ENCODE measurements around the gene MDM2. TPM values are rescaled to one million over a fixed set of nuclear protein-coding genes. Genes with fewer than 3 reads are reported as not detected.

The MDM2 gene
- total and polyA plus RNA-seq, 10 of the 15 experiments (the other 5 are each of a cell fraction or from before 2014, with no cell fraction given), result 48.2 to 174 (median 85.0) TPM

DNA sequence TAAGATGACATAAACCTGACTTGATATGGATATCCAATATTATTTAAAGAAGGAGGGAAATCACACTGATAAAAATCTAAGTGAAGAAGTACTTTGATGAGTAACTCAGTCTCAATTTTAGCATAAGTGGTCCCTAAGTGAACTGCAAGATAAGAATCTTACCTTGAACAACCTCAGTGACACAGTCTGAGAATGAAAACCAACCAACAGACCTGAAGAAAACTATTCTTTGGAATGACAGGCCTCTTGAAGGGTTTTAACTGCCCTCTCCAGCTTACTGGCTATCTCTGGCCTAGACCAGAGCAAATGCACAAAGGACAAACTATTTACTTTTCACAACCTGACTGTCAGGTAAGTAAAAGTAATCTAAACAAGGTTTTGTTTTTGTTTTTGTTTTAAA, 80.3 kb downstream of the MDM2 start (continued):
- TF ChIP-seq ZNF24 (IDR thresholded peaks at IDR 0.05), result no peak

DNA sequence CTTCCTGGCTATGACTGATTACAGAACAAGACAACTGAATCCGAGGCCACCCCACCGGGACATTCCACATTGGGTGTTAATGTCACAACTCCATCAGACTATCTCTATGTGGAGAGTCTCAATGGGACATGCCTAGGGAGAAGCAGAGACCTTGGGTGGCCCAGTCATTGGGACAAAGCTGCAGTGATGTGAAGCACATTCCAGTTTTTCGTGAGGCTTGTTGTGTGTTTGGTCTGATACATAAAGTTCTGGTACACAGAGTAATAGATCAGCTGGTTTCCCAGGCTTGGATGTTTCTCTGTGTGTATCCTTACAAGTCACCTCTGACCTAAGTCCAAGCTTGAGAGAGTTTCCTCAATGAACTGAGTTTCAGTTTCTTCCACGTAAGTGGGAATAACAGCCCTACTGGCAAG, 82.7 kb downstream of the MDM2 start:
- Histone ChIP-seq H3K27ac (ENCODE audit: control insufficient read depth, insufficient read depth) (no peak overlapping the region), H3K79me2 (ENCODE audit: control insufficient read depth, insufficient read depth, low read length) (no peaks in the 10 kb centered on the region), H3K9ac (ENCODE audit: control insufficient read depth, insufficient read depth, low read length) (no peak overlapping the region), H3K9me3 (replicated peaks; ENCODE audit: control insufficient read depth, insufficient read depth, low read length) (no peaks in the 10 kb centered on the region), H3K36me3 (ENCODE audit: control insufficient read depth in 2 of 2, insufficient read depth in 2 of 2, low read length in 1 of 2) (no peaks in the 10 kb centered on the region), H3K4me3 (no peak overlapping the region), H3K4me2 (ENCODE audit: control insufficient read depth, insufficient read depth) (no peak overlapping the region), H4K20me1 (ENCODE audit: control insufficient read depth, insufficient read depth) (no peaks in the 10 kb centered on the region), H3K27me3 (replicated peaks in 1 of 2; ENCODE audit: control insufficient read depth in 2 of 2, insufficient read depth in 2 of 2, low read length in 1 of 2) (no peaks in the 10 kb centered on the region), H3K4me1 (ENCODE audit: control insufficient read depth, insufficient read depth, low read length) (no peaks in the 10 kb centered on the region), H2AFZ (ENCODE audit: control insufficient read depth, low read depth, low read length) (no peak overlapping the region)
- ATAC-seq, result no peak
- POLR2A ChIA-PET, result no interaction called here
- in situ Hi-C loops (cut with MboI) (no loop called here), intact Hi-C loops (cut with micrococcal nuclease; ENCODE audit: unreplicated experiment) (no loop called here)
- RAD21 ChIA-PET (ENCODE audit: unreplicated experiment), result no interaction called here
- SMC1A ChIA-PET (ENCODE audit: uncharacterized antibody, unreplicated experiment), result no interaction called here
- FAIRE-seq, result no peak
- no peak for DNase-seq (ENCODE audit: low read depth, low spot score)
- WGBS (ENCODE audit: insufficient coverage, insufficient replicate concordance, low lambda C conversion rate, missing lambda C conversion rate), result 38% methylated on average over 4 of the region's 4 CpGs
- CTCF ChIA-PET, result interaction anchor here (0.6 kb wide), 1 partner anchor 54 kb away, joined by 3 read pairs; no protein-coding TSS in a partner anchor
- no TSS peak for BruUV-seq (replicated peaks)
- TF ChIP-seq TBL1XR1 (IDR thresholded peaks at IDR 0.05; ENCODE audit: low read depth, low read length) (no peak), STAT1 (conservative IDR thresholded peaks at IDR 0.05) (no peak), SREBF2 (IDR thresholded peaks at IDR 0.05; ENCODE audit: low read length) (no peak), RCOR1 (conservative IDR thresholded peaks at IDR 0.05; ENCODE audit: low read depth, low read length) (no peak), SUPT20H (IDR thresholded peaks at IDR 0.05; ENCODE audit: borderline replicate concordance, control insufficient read depth, low read depth, low read length) (no peak), EP300 (IDR thresholded peaks at IDR 0.05; ENCODE audit: borderline replicate concordance in 1 of 2, control insufficient read depth in 1 of 2, low read depth in 2 of 2, low read length in 2 of 2) (no peak), TAF1 (IDR thresholded peaks at IDR 0.05; ENCODE audit: borderline replicate concordance, low read depth, low read length) (no peak), MXI1 (IDR thresholded peaks at IDR 0.05; ENCODE audit: low read depth, low read length) (no peak), SPI1 (IDR thresholded peaks at IDR 0.05; ENCODE audit: borderline replicate concordance, insufficient read depth, low read depth, low read length) (no peak)
- TF ChIP-seq, protein P1, sequence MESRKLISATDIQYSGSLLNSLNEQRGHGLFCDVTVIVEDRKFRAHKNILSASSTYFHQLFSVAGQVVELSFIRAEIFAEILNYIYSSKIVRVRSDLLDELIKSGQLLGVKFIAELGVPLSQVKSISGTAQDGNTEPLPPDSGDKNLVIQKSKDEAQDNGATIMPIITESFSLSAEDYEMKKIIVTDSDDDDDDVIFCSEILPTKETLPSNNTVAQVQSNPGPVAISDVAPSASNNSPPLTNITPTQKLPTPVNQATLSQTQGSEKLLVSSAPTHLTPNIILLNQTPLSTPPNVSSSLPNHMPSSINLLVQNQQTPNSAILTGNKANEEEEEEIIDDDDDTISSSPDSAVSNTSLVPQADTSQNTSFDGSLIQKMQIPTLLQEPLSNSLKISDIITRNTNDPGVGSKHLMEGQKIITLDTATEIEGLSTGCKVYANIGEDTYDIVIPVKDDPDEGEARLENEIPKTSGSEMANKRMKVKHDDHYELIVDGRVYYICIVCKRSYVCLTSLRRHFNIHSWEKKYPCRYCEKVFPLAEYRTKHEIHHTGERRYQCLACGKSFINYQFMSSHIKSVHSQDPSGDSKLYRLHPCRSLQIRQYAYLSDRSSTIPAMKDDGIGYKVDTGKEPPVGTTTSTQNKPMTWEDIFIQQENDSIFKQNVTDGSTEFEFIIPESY (IDR thresholded peaks at IDR 0.05), result no peak
- TF ChIP-seq, protein P2, sequence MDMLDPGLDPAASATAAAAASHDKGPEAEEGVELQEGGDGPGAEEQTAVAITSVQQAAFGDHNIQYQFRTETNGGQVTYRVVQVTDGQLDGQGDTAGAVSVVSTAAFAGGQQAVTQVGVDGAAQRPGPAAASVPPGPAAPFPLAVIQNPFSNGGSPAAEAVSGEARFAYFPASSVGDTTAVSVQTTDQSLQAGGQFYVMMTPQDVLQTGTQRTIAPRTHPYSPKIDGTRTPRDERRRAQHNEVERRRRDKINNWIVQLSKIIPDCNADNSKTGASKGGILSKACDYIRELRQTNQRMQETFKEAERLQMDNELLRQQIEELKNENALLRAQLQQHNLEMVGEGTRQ (IDR thresholded peaks at IDR 0.05; ENCODE audit: borderline replicate concordance, low read depth, low read length), result no peak
- TF ChIP-seq, protein P3, sequence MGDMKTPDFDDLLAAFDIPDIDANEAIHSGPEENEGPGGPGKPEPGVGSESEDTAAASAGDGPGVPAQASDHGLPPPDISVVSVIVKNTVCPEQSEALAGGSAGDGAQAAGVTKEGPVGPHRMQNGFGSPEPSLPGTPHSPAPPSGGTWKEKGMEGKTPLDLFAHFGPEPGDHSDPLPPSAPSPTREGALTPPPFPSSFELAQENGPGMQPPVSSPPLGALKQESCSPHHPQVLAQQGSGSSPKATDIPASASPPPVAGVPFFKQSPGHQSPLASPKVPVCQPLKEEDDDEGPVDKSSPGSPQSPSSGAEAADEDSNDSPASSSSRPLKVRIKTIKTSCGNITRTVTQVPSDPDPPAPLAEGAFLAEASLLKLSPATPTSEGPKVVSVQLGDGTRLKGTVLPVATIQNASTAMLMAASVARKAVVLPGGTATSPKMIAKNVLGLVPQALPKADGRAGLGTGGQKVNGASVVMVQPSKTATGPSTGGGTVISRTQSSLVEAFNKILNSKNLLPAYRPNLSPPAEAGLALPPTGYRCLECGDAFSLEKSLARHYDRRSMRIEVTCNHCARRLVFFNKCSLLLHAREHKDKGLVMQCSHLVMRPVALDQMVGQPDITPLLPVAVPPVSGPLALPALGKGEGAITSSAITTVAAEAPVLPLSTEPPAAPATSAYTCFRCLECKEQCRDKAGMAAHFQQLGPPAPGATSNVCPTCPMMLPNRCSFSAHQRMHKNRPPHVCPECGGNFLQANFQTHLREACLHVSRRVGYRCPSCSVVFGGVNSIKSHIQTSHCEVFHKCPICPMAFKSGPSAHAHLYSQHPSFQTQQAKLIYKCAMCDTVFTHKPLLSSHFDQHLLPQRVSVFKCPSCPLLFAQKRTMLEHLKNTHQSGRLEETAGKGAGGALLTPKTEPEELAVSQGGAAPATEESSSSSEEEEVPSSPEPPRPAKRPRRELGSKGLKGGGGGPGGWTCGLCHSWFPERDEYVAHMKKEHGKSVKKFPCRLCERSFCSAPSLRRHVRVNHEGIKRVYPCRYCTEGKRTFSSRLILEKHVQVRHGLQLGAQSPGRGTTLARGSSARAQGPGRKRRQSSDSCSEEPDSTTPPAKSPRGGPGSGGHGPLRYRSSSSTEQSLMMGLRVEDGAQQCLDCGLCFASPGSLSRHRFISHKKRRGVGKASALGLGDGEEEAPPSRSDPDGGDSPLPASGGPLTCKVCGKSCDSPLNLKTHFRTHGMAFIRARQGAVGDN (IDR thresholded peaks at IDR 0.05), result no peak

Data from GM12878 (cell line).